Uterus (tissue), 4 donors: ENCODE data around the gene GSAP. TPM values are rescaled to one million over a fixed set of nuclear protein-coding genes. Genes with fewer than 3 reads are reported as not detected.

Experiments used
- DNase-seq, 2 donors: peaks; one replicate each; pipeline ENCODE4 v3.0.0-alpha.2; 2019 to 2020
- H3K27ac ChIP-seq, 2 donors: fragments of 200-600 bp; sonication (generic); 1 replicate in 1 of 2; 2 replicates in 1 of 2; pipeline ENCODE4 v1.5.1; 2016 to 2018
- H3K27me3 ChIP-seq, 2 donors: fragments of 200-600 bp; sonication (generic); one replicate each; pipeline ENCODE4 v1.5.1; 2018 to 2019; ENCODE audit warnings: control low read depth in 1 of 2
- H3K36me3 ChIP-seq, 2 donors: fragments of 200-600 bp; sonication (generic); one replicate each; pipeline ENCODE4 v1.5.1; 2019; ENCODE audit warnings: control low read depth in 1 of 2
- H3K4me1 ChIP-seq, 2 donors: fragments of 200-600 bp; sonication (generic); one replicate each; pipeline ENCODE4 v1.5.1; 2018 to 2019; ENCODE audit warnings: control low read depth in 1 of 2
- H3K4me3 ChIP-seq, 2 donors: fragments of 200-600 bp; sonication (generic); 1 replicate in 1 of 2; 2 replicates in 1 of 2; pipeline ENCODE4 v1.5.1; 2018 to 2019; ENCODE audit warnings: mild to moderate bottlenecking in 1 of 2
- H3K9me3 ChIP-seq, 2 donors: fragments of 200-600 bp; sonication (generic); one replicate each; pipeline ENCODE4 v1.5.1; 2019; ENCODE audit warnings: control low read depth in 1 of 2
- CTCF ChIP-seq, 4 experiments: fragments of 200-600 bp in 2 of 4; fragments of 450-650 bp in 2 of 4; sonication (generic) in 2 of 4; IDR thresholded peaks; one replicate each; pipeline ENCODE4 v1.5.1; 2016 to 2019; ENCODE audit warnings: antibody characterized with exemption in 4 of 4, mild to moderate bottlenecking in 2 of 4, moderate library complexity in 1 of 4
- POLR2A ChIP-seq, 2 donors: fragments of 450-650 bp; IDR thresholded peaks; one replicate each; pipeline ENCODE4 v1.6.1; 2016; ENCODE audit warnings: antibody characterized with exemption in 2 of 2, mild to moderate bottlenecking in 1 of 2, moderate library complexity in 1 of 2
- intact Hi-C: fragments of 100-400 bp; cut with DNase I; formaldehyde crosslinking; loops from one replicate; pipeline ENCODE4 v1.15.1; 2023; ENCODE audit warnings: low total_unique reads
- total RNA-seq, 4 donors: library from RNA; depleted of rRNA in 3 of 4; stranded (reverse); fragments of >200 nt in 3 of 4; gene quantifications; one replicate each; pipeline versions ENCODE4 v1.1.0 to v1.2.4, GENCODE V29; 2014 to 2023
- donor health status: DM: yes; HTN: yes; CAD: no.

GSAP gene
- total RNA-seq, 4 donors from 2014 or later: 3.6 to 24.1 (median 13.1) TPM

DNA sequence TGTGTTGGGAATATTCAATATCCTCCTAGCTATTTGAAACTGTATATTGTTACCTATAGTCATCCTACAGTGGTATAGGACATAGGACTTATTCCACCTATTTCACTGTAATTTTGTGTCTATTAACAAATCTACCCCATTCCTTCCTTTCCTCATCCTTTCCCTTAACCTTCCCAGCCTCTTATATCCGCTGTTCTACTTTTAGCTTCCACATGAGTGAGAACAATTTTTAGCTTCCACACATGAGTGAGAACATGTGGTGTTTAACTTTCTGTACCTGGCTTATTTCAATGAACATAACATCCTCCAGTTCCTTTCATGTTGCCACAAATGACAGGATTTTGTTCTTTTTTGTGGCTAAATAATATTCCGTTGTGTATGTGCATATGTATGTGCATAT, 120.6 kb downstream of the GSAP start:
- DNase-seq: no peak
- no peak overlapping the region for H3K4me3 ChIP-seq
- H3K9me3 ChIP-seq: no peaks in the 10 kb centered on the region
- intact Hi-C loops: no loop called here
- H3K4me1 ChIP-seq: no peaks in the 10 kb centered on the region
- H3K27me3 ChIP-seq: no peaks in the 10 kb centered on the region
- TF ChIP-seq CTCF (IDR thresholded peaks at IDR 0.05): no peak
- no peak for TF ChIP-seq POLR2A (IDR thresholded peaks at IDR 0.05)
- H3K27ac ChIP-seq: no peak overlapping the region
- H3K36me3 ChIP-seq: no peaks in the 10 kb centered on the region

DNA sequence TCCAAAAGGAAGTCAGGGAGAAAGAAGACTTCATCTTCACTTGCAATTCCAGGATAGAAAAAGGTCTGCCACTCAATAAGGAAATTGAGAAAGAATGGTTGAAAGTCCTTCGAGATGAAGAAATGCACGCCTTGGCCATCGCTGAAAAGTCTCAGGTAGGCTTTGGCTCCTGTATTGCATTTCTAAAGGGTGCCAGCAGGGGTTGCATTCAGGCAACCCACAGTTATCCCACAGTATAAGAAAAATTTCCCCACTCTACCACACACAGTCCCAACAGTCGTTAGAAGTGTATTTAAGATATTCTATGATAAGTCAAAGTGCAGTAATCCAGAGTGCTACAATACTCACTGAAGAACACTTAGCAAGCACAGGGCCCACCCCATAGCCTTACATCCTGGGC, 123.1 kb downstream of the GSAP start:
- H3K27me3 ChIP-seq: no peaks in the 10 kb centered on the region
- TF ChIP-seq POLR2A (IDR thresholded peaks at IDR 0.05) (no peak), CTCF (IDR thresholded peaks at IDR 0.05) (no peak)
- H3K36me3 ChIP-seq: no peaks in the 10 kb centered on the region
- H3K9me3 ChIP-seq: no peaks in the 10 kb centered on the region
- H3K4me3 ChIP-seq: no peak overlapping the region
- no peak overlapping the region for H3K27ac ChIP-seq
- intact Hi-C loops: no loop called here
- DNase-seq: no peak
- H3K4me1 ChIP-seq: no peaks in the 10 kb centered on the region

DNA sequence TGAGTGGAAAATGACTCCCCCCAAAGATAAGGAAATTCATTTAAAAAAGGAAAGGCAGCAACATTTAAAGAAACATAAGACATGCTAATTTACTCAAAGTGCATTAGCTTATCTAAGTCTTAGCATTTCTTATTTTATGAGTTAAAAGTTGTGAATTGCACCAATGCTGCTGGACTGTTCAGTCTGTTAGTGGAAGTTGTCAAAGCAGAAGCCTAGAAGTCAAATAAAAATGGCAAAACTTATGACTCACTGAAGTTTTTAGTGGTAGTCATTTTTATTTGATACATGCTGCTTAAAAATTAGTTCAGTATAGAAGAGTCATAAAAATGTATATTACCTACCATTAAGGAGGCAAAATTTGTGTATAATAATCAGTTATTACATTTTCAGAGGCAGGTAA, 125.7 kb downstream of the GSAP start:
- Histone ChIP-seq H3K4me1 (no peaks in the 10 kb centered on the region), H3K27me3 (no peaks in the 10 kb centered on the region), H3K36me3 (no peaks in the 10 kb centered on the region), H3K4me3 (no peak overlapping the region), H3K27ac (no peak overlapping the region), H3K9me3 (no peaks in the 10 kb centered on the region)
- intact Hi-C loops: no loop called here
- TF ChIP-seq POLR2A (IDR thresholded peaks at IDR 0.05) (no peak), CTCF (IDR thresholded peaks at IDR 0.05) (no peak)
- no peak for DNase-seq

DNA sequence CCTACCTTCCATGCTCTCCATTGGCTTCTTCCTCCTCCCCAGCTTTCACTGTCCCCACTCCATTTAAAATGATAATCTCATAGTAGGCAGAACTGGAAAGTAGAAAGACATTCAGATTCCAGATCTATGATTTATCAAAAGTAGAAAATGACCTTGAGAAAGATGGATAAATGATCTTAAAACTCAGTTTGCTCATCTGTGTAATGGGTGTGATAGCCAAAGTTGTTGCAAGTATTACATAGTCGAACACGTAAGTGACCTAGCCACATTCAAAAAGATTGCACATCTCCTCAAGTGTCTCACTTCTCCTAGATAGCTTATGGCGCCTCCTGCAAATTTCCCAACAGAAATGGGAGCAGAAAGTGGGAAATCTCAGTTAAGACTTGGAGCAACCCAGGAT, 126.8 kb downstream of the GSAP start:
- TF ChIP-seq CTCF (IDR thresholded peaks at IDR 0.05) (no peak), POLR2A (IDR thresholded peaks at IDR 0.05) (no peak)
- H3K27ac ChIP-seq: no peak overlapping the region
- intact Hi-C loops: no loop called here
- H3K9me3 ChIP-seq: no peaks in the 10 kb centered on the region
- H3K27me3 ChIP-seq: no peaks in the 10 kb centered on the region
- no peaks in the 10 kb centered on the region for H3K4me1 ChIP-seq
- H3K4me3 ChIP-seq: no peak overlapping the region
- DNase-seq: no peak
- H3K36me3 ChIP-seq: no peaks in the 10 kb centered on the region

DNA sequence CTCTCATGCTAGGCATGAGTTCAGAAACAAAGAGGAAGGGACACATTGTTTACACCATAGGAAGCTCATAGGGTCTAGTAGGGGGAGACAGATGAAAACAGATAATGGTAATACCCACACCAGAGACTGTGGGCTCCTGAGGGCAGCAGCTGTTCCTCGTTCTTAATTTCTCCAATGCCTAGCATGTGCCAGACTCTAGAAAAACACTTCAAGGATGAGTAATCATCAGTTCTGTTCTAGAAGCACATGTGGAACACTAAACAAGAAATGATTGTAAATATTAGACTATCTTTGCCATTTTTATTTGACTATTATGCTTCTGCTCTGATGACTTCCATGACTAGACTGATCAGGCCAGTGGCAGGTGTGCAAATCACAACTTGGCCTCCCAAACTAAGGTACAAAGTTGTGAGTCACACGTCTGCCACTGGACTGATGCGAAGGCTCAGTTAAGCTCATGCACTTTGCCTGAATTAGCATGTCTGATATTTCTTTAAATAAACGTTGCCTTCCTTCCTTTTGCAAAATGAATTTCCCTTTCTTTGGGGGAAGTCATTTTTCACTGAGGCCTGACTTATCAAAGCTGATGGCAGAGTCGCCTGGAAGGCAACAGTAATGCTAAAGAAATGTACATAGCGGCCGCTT, 127.4 kb downstream of the GSAP start:
- Histone ChIP-seq H3K4me1 (no peaks in the 10 kb centered on the region), H3K27me3 (no peaks in the 10 kb centered on the region), H3K4me3 (no peak overlapping the region), H3K27ac (no peak overlapping the region), H3K9me3 (no peaks in the 10 kb centered on the region), H3K36me3 (no peaks in the 10 kb centered on the region)
- no peak for DNase-seq
- intact Hi-C loops: no loop called here
- TF ChIP-seq CTCF (IDR thresholded peaks at IDR 0.05) (no peak), POLR2A (IDR thresholded peaks at IDR 0.05) (no peak)
